ENCODE data around the gene FBXO5. TPM values are rescaled to one million over a fixed set of nuclear protein-coding genes. Genes with fewer than 3 reads are reported as not detected.
A peak's percentile ranks its signal among the peaks of the same experiment; 100 is the strongest.

FBXO5 gene
- total and polyA plus RNA-seq, 9 of the 15 experiments (the other 6 are each of a cell fraction or from before 2014, with no cell fraction given), result 17.8 to 89.3 (median 62.9) TPM

- no peak for TF ChIP-seq RFX5 (IDR thresholded peaks at IDR 0.05; ENCODE audit: low read depth, low read length)
Observed at GRCh38 chr6:153013438-153013837, 30.6 kb upstream of the FBXO5 start (continued).

- Histone ChIP-seq H3K27ac (ENCODE audit: extremely low read depth, low read depth, low read length) (no peak overlapping the region), H3K9ac (ENCODE audit: insufficient read depth in 1 of 2, low read depth in 2 of 2, low read length in 2 of 2) (no peak overlapping the region), H3K9me3 (replicated peaks; ENCODE audit: control insufficient read depth, insufficient read depth, low read depth, low read length) (no peaks in the 10 kb centered on the region), H3K79me2 (ENCODE audit: control insufficient read depth, insufficient read depth, low read length) (no peaks in the 10 kb centered on the region), H4K20me1 (replicated peaks; ENCODE audit: control insufficient read depth, insufficient read depth, low read length) (no peaks in the 10 kb centered on the region), H3K4me1 (replicated peaks in 1 of 2; ENCODE audit: control insufficient read depth in 2 of 2, insufficient read depth in 2 of 2, low read length in 2 of 2) (peaks cover 0 to 4% of the 10 kb centered on the region in 2 experiments; a peak in 1 of 5 replicates), H3K9me1 (ENCODE audit: control insufficient read depth, insufficient read depth, low read length) (no peaks in the 10 kb centered on the region), H3K36me3 (ENCODE audit: control insufficient read depth, insufficient read depth, low read length) (no peaks in the 10 kb centered on the region), H3K4me2 (ENCODE audit: insufficient read depth, low read length) (no peak overlapping the region), H3K4me3 (no peak overlapping the region), H3K27me3 (ENCODE audit: control insufficient read depth in 2 of 2, insufficient read depth in 2 of 2, low read length in 2 of 2) (no peaks in the 10 kb centered on the region), H2AFZ (ENCODE audit: low read depth, low read length) (0 out of 2 replicates have a peak overlapping the region, but pooled peaks have one; percentile 7)
- in situ Hi-C loops (cut with MboI) (no loop called here), intact Hi-C loops (cut with micrococcal nuclease) (no loop called here)
- DNase-seq (ENCODE audit: extremely low read depth in 1 of 4, low spot score in 3 of 4), result no peak
- ChIA-PET CTCF (ENCODE audit: low intra/inter-chr PET ratio) (no interaction called here), POLR2A (no interaction called here)
- peak; percentile 73 for TF ChIP-seq SPI1 (IDR thresholded peaks at IDR 0.05; ENCODE audit: borderline replicate concordance, low read depth, low read length)
- TF ChIP-seq SRSF1 (IDR thresholded peaks at IDR 0.05; ENCODE audit: low read depth, low read length), result no peak
- 16% methylated on average over 6 of the region's 6 CpGs for WGBS (ENCODE audit: insufficient coverage, low coverage, missing lambda C conversion rate)
- no peak for FAIRE-seq
- no TSS peak for BruUV-seq (replicated peaks)
- peak; percentile 54 for ATAC-seq
Observed at GRCh38 chr6:153012856-153013255, 30.0 kb upstream of the FBXO5 start.

GRCh38 chr6:153003366-153003690, 20.5 kb upstream of the FBXO5 start:
- Histone ChIP-seq H3K4me1 (replicated peaks in 1 of 2; ENCODE audit: control insufficient read depth in 2 of 2, insufficient read depth in 2 of 2, low read length in 2 of 2) (peaks cover 0 to 3% of the 10 kb centered on the region in 2 experiments; a peak in 2 of 5 replicates), H3K36me3 (ENCODE audit: control insufficient read depth, insufficient read depth, low read length) (peaks cover 30% of the 10 kb centered on the region), H3K9me3 (replicated peaks; ENCODE audit: control insufficient read depth, insufficient read depth, low read depth, low read length) (peaks cover 6% of the 10 kb centered on the region), H2AFZ (ENCODE audit: low read depth, low read length) (peak overlapping the region; percentile 86), H4K20me1 (replicated peaks; ENCODE audit: control insufficient read depth, insufficient read depth, low read length) (no peaks in the 10 kb centered on the region), H3K4me3 (peak overlapping the region; percentile 89), H3K4me2 (ENCODE audit: insufficient read depth, low read length) (peak overlapping the region; percentile 98), H3K9ac (ENCODE audit: insufficient read depth in 1 of 2, low read depth in 2 of 2, low read length in 2 of 2) (peak overlapping the region; percentile 93 to 96), H3K79me2 (ENCODE audit: control insufficient read depth, insufficient read depth, low read length) (peaks cover 63% of the 10 kb centered on the region), H3K9me1 (ENCODE audit: control insufficient read depth, insufficient read depth, low read length) (no peaks in the 10 kb centered on the region), H3K27ac (ENCODE audit: extremely low read depth, low read depth, low read length) (peak overlapping the region; percentile 88), H3K27me3 (ENCODE audit: control insufficient read depth in 2 of 2, insufficient read depth in 2 of 2, low read length in 2 of 2) (no peaks in the 10 kb centered on the region; a peak in 1 of 5 replicates)
- ChIA-PET POLR2A (interaction anchor here (0.7 to 1.0 kb wide), 2 partner anchors 18 to 20 kb away, joined by 3 to 6 read pairs; partner anchors contain the start of gene FBXO5), CTCF (ENCODE audit: low intra/inter-chr PET ratio) (no interaction called here)
- 0% methylated on average over 6 of the region's 6 CpGs for WGBS (ENCODE audit: insufficient coverage, low coverage, missing lambda C conversion rate)
- DNase-seq (ENCODE audit: extremely low read depth in 1 of 4, low spot score in 3 of 4) (peak in 1 of 4 experiments; percentile 16), FAIRE-seq (peak; percentile 23), ATAC-seq (peak; percentile 18)
- BruUV-seq (replicated peaks), result no TSS peak
- in situ Hi-C loops (cut with MboI), result no loop called here
- intact Hi-C loops (cut with micrococcal nuclease), result loop anchor here (2.0 to 5.0 kb wide), 3 partner anchors 21 to 1611 kb away; partner anchors contain the start of genes FBXO5 and ZBTB2
- no peak for TF ChIP-seq SRSF3 (IDR thresholded peaks at IDR 0.05; ENCODE audit: insufficient read depth, low read length)
- no peak for TF ChIP-seq ZBTB12 (CRISPR knock-in tag; IDR thresholded peaks at IDR 0.05)
- no peak for TF ChIP-seq ESRRB (CRISPR knock-in tag; IDR thresholded peaks at IDR 0.05; ENCODE audit: borderline replicate concordance)
- peak in 1 of 2 experiments; percentile 35; a peak in 1 of 4 replicates for TF ChIP-seq FOXA3 (CRISPR knock-in tag; conservative IDR thresholded peaks at IDR 0.05 in 1 of 2, IDR thresholded peaks at IDR 0.05 in 1 of 2)
- no peak for TF ChIP-seq KDM2B (CRISPR knock-in tag; IDR thresholded peaks at IDR 0.05)
- TF ChIP-seq ILK (tag; IDR thresholded peaks at IDR 0.05; ENCODE audit: borderline replicate concordance, low read depth), result no peak
- TF ChIP-seq BHLHE40 (IDR thresholded peaks at IDR 0.05; ENCODE audit: low read length), result no peak
- no peak for TF ChIP-seq NR0B1 (IDR thresholded peaks at IDR 0.05; ENCODE audit: partially characterized antibody)
- TF ChIP-seq MAFF (IDR thresholded peaks at IDR 0.05; ENCODE audit: low read length), result peak; percentile 1; the same call in 1 of the 2 replicates
